T-cell (primary cell): ENCODE measurements around the gene PRR22. TPM values are rescaled to one million over a fixed set of nuclear protein-coding genes. Genes with fewer than 3 reads are reported as not detected.

Experiments used
- ATAC-seq, 4 experiments: fragments of 200-7000 bp in 3 of 4; fragments of 150-1000 bp in 1 of 4; cut with Tn5 transposase; replicated peaks in 1 of 4; 1 replicate in 3 of 4; 2 replicates in 1 of 4; pipeline ENCODE4 v1.10.0; 2021; ENCODE audit warnings: moderate library complexity in 3 of 4, mild to moderate bottlenecking in 2 of 4, moderate number of reproducible peaks in 1 of 4
- CTCF ChIA-PET, 2 donors: fragments of 300-600 bp; sonication (Branson Sonifier 250); formaldehyde crosslinking; loops; one replicate each; lab custom pipeline; 2022; ENCODE audit warnings: antibody characterized with exemption in 2 of 2; lab: Charles Lee
- POLR2A ChIA-PET, 2 donors: fragments of 300-600 bp; sonication (Branson Sonifier 250); formaldehyde crosslinking; loops; one replicate each; lab custom pipeline; 2022; ENCODE audit warnings: antibody characterized with exemption in 2 of 2; lab: Charles Lee
- DNase-seq, 35 experiments: peaks; one replicate each; pipeline versions ENCODE4 v3.0.0 to v3.0.0-alpha.2; 2013 to 2023
- H3K27ac ChIP-seq: one replicate; pipeline ENCODE4 v1.5.1; 2013; ENCODE audit warnings: low read length
- H3K27me3 ChIP-seq, 2 experiments: replicated peaks in 1 of 2; 1 replicate in 1 of 2; 2 replicates in 1 of 2; pipeline versions ENCODE4 v1.6.1 to v1.7.0; 2013; ENCODE audit warnings: low read length in 1 of 2, mixed read lengths in 1 of 2; ENCODE audit not compliant: control insufficient read depth in 2 of 2, insufficient read depth in 2 of 2; ENCODE audit errors: extremely low read depth in 1 of 2
- H3K36me3 ChIP-seq, 2 donors: 1 replicate in 1 of 2; 2 replicates in 1 of 2; pipeline versions ENCODE4 v1.6.1 to v1.7.0; 2013; ENCODE audit warnings: low read length in 1 of 2; ENCODE audit not compliant: control insufficient read depth in 2 of 2, insufficient read depth in 1 of 2; ENCODE audit errors: extremely low read depth in 1 of 2
- H3K4me1 ChIP-seq, 2 experiments: 1 replicate in 1 of 2; 2 replicates in 1 of 2; pipeline versions ENCODE4 v1.6.1 to v1.7.0; 2013; ENCODE audit warnings: low read length in 2 of 2, mixed read lengths in 1 of 2; ENCODE audit not compliant: insufficient read depth in 2 of 2, control insufficient read depth in 1 of 2; ENCODE audit errors: extremely low read depth in 1 of 2
- H3K4me3 ChIP-seq, 2 donors: 1 replicate in 1 of 2; 2 replicates in 1 of 2; pipeline versions ENCODE4 v1.5.1 to v1.7.0; 2013; ENCODE audit warnings: mild to moderate bottlenecking in 2 of 2, low read length in 1 of 2, moderate library complexity in 1 of 2; ENCODE audit not compliant: control insufficient read depth in 1 of 2; ENCODE audit errors: extremely low read depth in 1 of 2
- H3K9me3 ChIP-seq: 2 replicates; pipeline ENCODE4 v1.7.0; 2013
- H3K27ac Mint-ChIP-seq, 2 donors: one replicate each; pipeline ENCODE4 v1.8.0; 2020 to 2021; ENCODE audit warnings: mild to moderate bottlenecking in 2 of 2, mixed read lengths in 2 of 2
- H3K27me3 Mint-ChIP-seq, 2 donors: one replicate each; pipeline ENCODE4 v1.8.0; 2021 to 2022; ENCODE audit warnings: mixed read lengths in 2 of 2
- H3K36me3 Mint-ChIP-seq: one replicate; pipeline ENCODE4 v1.8.0; 2021; ENCODE audit warnings: mixed read lengths
- H3K4me1 Mint-ChIP-seq, 3 donors: one replicate each; pipeline ENCODE4 v1.8.0; 2020 to 2022; ENCODE audit warnings: mixed read lengths in 3 of 3, mild to moderate bottlenecking in 1 of 3
- H3K4me3 Mint-ChIP-seq, 3 donors: one replicate each; pipeline ENCODE4 v1.8.0; 2020 to 2022; ENCODE audit warnings: mild to moderate bottlenecking in 3 of 3, mixed read lengths in 3 of 3, moderate library complexity in 3 of 3
- H3K9me3 Mint-ChIP-seq, 3 donors: one replicate each; pipeline ENCODE4 v1.8.0; 2020 to 2022; ENCODE audit warnings: mixed read lengths in 3 of 3
- WGBS: methylation state at CpG from one replicate; pipeline ENCODE4 v1.1.5; 2013; ENCODE audit warnings: missing lambda C conversion rate; ENCODE audit not compliant: insufficient coverage; 5-methylcytosine and 5-hydroxymethylcytosine counted together
- total RNA-seq, 35 experiments: library from RNA in 6 of 35; stranded (reverse) in 6 of 35; fragments of 120-200 nt in 1 of 35; gene quantifications; one replicate each; pipeline versions ENCODE4 v1.2.1 to v1.2.4 and lab custom pipeline; 2013 to 2026

The PRR22 gene
- total RNA-seq, 5 donors from 2014 or later (not counting 1 experiment from before 2014, with no cell fraction given): 4.7 to 6.0 (median 5.5) TPM

GRCh38 chr19:5808120-5808816 is 23.7 kb upstream of the PRR22 start:
- no peak overlapping the region for H3K4me3 ChIP-seq
- 80% methylated on average over 12 of the region's 21 CpGs for WGBS
- peaks cover 0 to 24% of the 10 kb centered on the region in 2 experiments for H3K27me3 ChIP-seq
- CTCF ChIA-PET: interaction anchor here in 1 of 2 donors (0.6 kb wide), 1 partner anchor 1017 kb away, joined by 4 read pairs; the partner anchor contains the start of gene FEM1A
- no peaks in the 10 kb centered on the region for H3K9me3 Mint-ChIP-seq
- H3K4me3 Mint-ChIP-seq: no peak overlapping the region
- ATAC-seq (no peak), DNase-seq (no peak)
- no peaks in the 10 kb centered on the region for H3K36me3 Mint-ChIP-seq
- H3K27ac Mint-ChIP-seq: peak overlapping the region in 1 of 2 donors; percentile 31
- H3K9me3 ChIP-seq: no peaks in the 10 kb centered on the region
- H3K36me3 ChIP-seq: no peaks in the 10 kb centered on the region
- POLR2A ChIA-PET: no interaction called here
- peaks cover 12 to 18% (median 12%) of the 10 kb centered on the region in 3 donors for H3K4me1 Mint-ChIP-seq
- peaks cover 7 to 22% of the 10 kb centered on the region in 2 experiments for H3K4me1 ChIP-seq
- H3K27me3 Mint-ChIP-seq: peaks cover 0 to 3% of the 10 kb centered on the region in 2 donors
- no peak overlapping the region for H3K27ac ChIP-seq

GRCh38 chr19:5806905-5807304 is 22.4 kb upstream of the PRR22 start:
- Histone ChIP-seq H3K4me3 (no peak overlapping the region), H3K4me1 (peaks cover 7 to 31% of the 10 kb centered on the region in 2 experiments), H3K27ac (no peak overlapping the region), H3K9me3 (no peaks in the 10 kb centered on the region), H3K27me3 (peaks cover 0 to 35% of the 10 kb centered on the region in 2 experiments), H3K36me3 (no peaks in the 10 kb centered on the region)
- Mint-ChIP-seq H3K27ac (peak overlapping the region in 1 of 2 donors; percentile 58), H3K4me1 (peaks cover 16 to 25% (median 17%) of the 10 kb centered on the region in 3 donors), H3K4me3 (peak overlapping the region in 1 of 3 donors; percentile 56), H3K36me3 (no peaks in the 10 kb centered on the region), H3K27me3 (peaks cover 0 to 9% of the 10 kb centered on the region in 2 donors), H3K9me3 (no peaks in the 10 kb centered on the region)
- DNase-seq (no peak), ATAC-seq (no peak)
- CTCF ChIA-PET: interaction anchor here in 1 of 2 donors (0.8 kb wide), 2 partner anchors 21 to 180 kb away, joined by 3 to 4 read pairs; no protein-coding TSS in a partner anchor
- WGBS: 96% methylated on average over 5 of the region's 5 CpGs
- POLR2A ChIA-PET: interaction anchor here in 1 of 2 donors (0.5 kb wide), 1 partner anchor 13 kb away, joined by 7 read pairs; no protein-coding TSS in a partner anchor

GRCh38 chr19:5806133-5806489 is 21.6 kb upstream of the PRR22 start:
- no peaks in the 10 kb centered on the region for H3K9me3 ChIP-seq
- H3K27ac Mint-ChIP-seq: no peak overlapping the region
- H3K4me1 ChIP-seq: peaks cover 7 to 35% of the 10 kb centered on the region in 2 experiments
- H3K36me3 Mint-ChIP-seq: no peaks in the 10 kb centered on the region
- DNase-seq (no peak), ATAC-seq (no peak)
- no peaks in the 10 kb centered on the region for H3K36me3 ChIP-seq
- WGBS: 39% methylated on average over 3 of the region's 6 CpGs
- H3K27me3 Mint-ChIP-seq: peaks cover 0 to 14% of the 10 kb centered on the region in 2 donors
- H3K9me3 Mint-ChIP-seq: no peaks in the 10 kb centered on the region
- no peak overlapping the region for H3K27ac ChIP-seq
- ChIA-PET POLR2A (interaction anchor here in 1 of 2 donors (0.5 kb wide), 1 partner anchor 8 kb away, joined by 10 read pairs; no protein-coding TSS in a partner anchor), CTCF (interaction anchor here in 1 of 2 donors (0.8 kb wide), 1 partner anchor 181 kb away, joined by 3 read pairs; no protein-coding TSS in a partner anchor)
- peaks cover 18 to 28% (median 20%) of the 10 kb centered on the region in 3 donors for H3K4me1 Mint-ChIP-seq
- peaks cover 0 to 43% of the 10 kb centered on the region in 2 experiments for H3K27me3 ChIP-seq
- H3K4me3 Mint-ChIP-seq: peak overlapping the region in 1 of 3 donors; percentile 56
- H3K4me3 ChIP-seq: no peak overlapping the region

- peak in 31 of 35 experiments; percentile 29 to 76 (median 52) for DNase-seq
- Histone ChIP-seq H3K4me3 (peak overlapping the region in 1 of 2 donors; percentile 10), H3K4me1 (peaks cover 7 to 35% of the 10 kb centered on the region in 2 experiments), H3K27ac (no peak overlapping the region), H3K36me3 (no peaks in the 10 kb centered on the region), H3K27me3 (peaks cover 0 to 48% of the 10 kb centered on the region in 2 experiments), H3K9me3 (no peaks in the 10 kb centered on the region)
- ATAC-seq: peak; percentile 24 to 33 (median 32)
- Mint-ChIP-seq H3K4me3 (peak overlapping the region; percentile 43 to 62 (median 56)), H3K27me3 (peaks cover 2 to 19% of the 10 kb centered on the region in 2 donors), H3K36me3 (no peaks in the 10 kb centered on the region), H3K9me3 (no peaks in the 10 kb centered on the region), H3K4me1 (peaks cover 18 to 28% (median 20%) of the 10 kb centered on the region in 3 donors), H3K27ac (no peak overlapping the region)
- WGBS: 5% methylated on average over 45 of the region's 46 CpGs
- ChIA-PET POLR2A (interaction anchor here in 1 of 2 donors (0.5 kb wide), 1 partner anchor 7 kb away, joined by 10 read pairs; no protein-coding TSS in a partner anchor), CTCF (no interaction called here)
Observed at GRCh38 chr19:5805462-5806132, 21.1 kb upstream of the PRR22 start.

GRCh38 chr19:5804516-5805461 is 20.2 kb upstream of the PRR22 start, which contains the start of gene NRTN:
NRTN (plus strand) TSS chr19:5805067; CDS start chr19:5824166, 19,099 bp downstream.
- Histone ChIP-seq H3K36me3 (no peaks in the 10 kb centered on the region), H3K27me3 (peaks cover 0 to 56% of the 10 kb centered on the region in 2 experiments), H3K4me3 (peak within 1 kb of the TSS; percentile 40 to 56), H3K4me1 (peaks cover 7 to 35% of the 10 kb centered on the region in 2 experiments), H3K27ac (no peak within 1 kb of the TSS), H3K9me3 (no peaks in the 10 kb centered on the region)
- Mint-ChIP-seq H3K27me3 (peaks cover 4 to 21% of the 10 kb centered on the region in 2 donors), H3K4me1 (peaks cover 18 to 28% (median 20%) of the 10 kb centered on the region in 3 donors), H3K9me3 (no peaks in the 10 kb centered on the region), H3K27ac (peak within 1 kb of the TSS in 1 of 2 donors; percentile 44), H3K4me3 (peak within 1 kb of the TSS; percentile 64 to 85 (median 71)), H3K36me3 (no peaks in the 10 kb centered on the region)
- CTCF ChIA-PET: interaction anchor here (0.7 to 2.1 kb wide), 11 partner anchors 10 to 1264 kb away, joined by 4 to 25 read pairs (median 6); partner anchors contain the start of genes DUS3L (in 1 of the 2), NDUFA11 (in 1 of the 2), VMAC (in 1 of the 2) and ZNF557 (in 1 of the 2)
- 3% methylated on average over 74 of the region's 107 CpGs for WGBS
- DNase-seq (peak in 25 of 35 experiments; percentile 25 to 70 (median 44)), ATAC-seq (peak; percentile 41 to 54 (median 44))
- POLR2A ChIA-PET: interaction anchor here in 1 of 2 donors (0.6 kb wide), 1 partner anchor 10 kb away, joined by 11 read pairs; no protein-coding TSS in a partner anchor
